Activated T-cell treated with anti-CD3 and anti-CD28 coated beads, Interleukin-2, amount 50 U/mL, for 72 hours (primary cell): Measurements from ENCODE around the gene HTR7. TPM values are rescaled to one million over a fixed set of nuclear protein-coding genes. Genes with fewer than 3 reads are reported as not detected.

Experiments
- ATAC-seq, 2 donors: fragments of 150-1000 bp; cut with Tn5 transposase; replicated peaks in 1 of 2; 2 replicates each; pipeline ENCODE4 v1.10.0; 2021; ENCODE audit warnings: moderate library complexity in 2 of 2, mild to moderate bottlenecking in 1 of 2
- DNase-seq, 2 donors: peaks; one replicate each; pipeline ENCODE4 v3.0.0; 2021 to 2022; ENCODE audit warnings: mixed read lengths in 1 of 2
- H3K27ac Mint-ChIP-seq: one replicate; pipeline ENCODE4 v1.8.0; 2022; ENCODE audit warnings: mild to moderate bottlenecking, moderate library complexity, mixed read lengths
- H3K27me3 Mint-ChIP-seq: one replicate; pipeline ENCODE4 v1.8.0; 2022; ENCODE audit warnings: low read depth, mixed read lengths
- H3K36me3 Mint-ChIP-seq, 2 donors: one replicate each; pipeline ENCODE4 v1.8.0; 2022; ENCODE audit warnings: mixed read lengths in 2 of 2, mild to moderate bottlenecking in 1 of 2; ENCODE audit not compliant: insufficient read depth in 2 of 2
- H3K4me1 Mint-ChIP-seq: one replicate; pipeline ENCODE4 v1.8.0; 2022; ENCODE audit warnings: low read depth, mixed read lengths
- H3K4me3 Mint-ChIP-seq, 2 donors: one replicate each; pipeline ENCODE4 v1.8.0; 2022; ENCODE audit warnings: mild to moderate bottlenecking in 2 of 2, mixed read lengths in 2 of 2, moderate library complexity in 2 of 2
- H3K9me3 Mint-ChIP-seq, 2 donors: one replicate each; pipeline ENCODE4 v1.8.0; 2022; ENCODE audit warnings: mixed read lengths in 2 of 2
- total RNA-seq, 2 donors: library from RNA; stranded (reverse); gene quantifications; one replicate each; pipeline ENCODE4 v1.2.3, GENCODE V29; 2022

The HTR7 gene
- total RNA-seq, 2 donors from 2014 or later, result 0.09 to 0.10 TPM

DNA sequence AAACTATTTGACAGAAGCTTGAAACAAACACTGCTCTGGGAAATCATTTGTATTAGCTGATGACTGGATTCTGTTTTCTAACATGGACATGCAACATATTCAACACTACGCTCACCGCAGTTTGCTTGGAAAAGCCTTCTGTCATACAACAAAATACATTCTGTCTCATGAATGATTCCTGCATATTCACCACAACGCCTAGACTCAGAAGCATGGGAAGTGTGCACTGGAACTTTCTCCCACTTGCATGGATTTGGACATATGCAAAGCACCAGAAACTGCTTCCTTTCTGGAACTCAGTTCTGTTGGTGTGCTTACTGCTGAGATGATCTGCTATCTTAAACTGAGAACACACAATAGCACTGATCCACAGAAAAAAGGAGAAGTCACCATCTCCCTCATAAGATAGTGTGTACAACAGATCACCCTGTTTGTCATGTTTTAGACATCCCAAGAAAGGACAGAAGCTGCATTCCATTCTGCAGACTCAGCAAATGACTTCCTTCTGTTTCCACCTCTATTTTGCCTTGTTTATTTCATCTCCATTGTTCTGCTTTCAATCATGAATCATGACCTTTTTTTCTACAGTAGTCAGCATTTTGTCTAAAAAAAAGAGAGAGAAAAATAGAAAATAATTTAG lies 115.8 kb downstream of the HTR7 start:
- Mint-ChIP-seq H3K9me3 (no peaks in the 10 kb centered on the region), H3K4me1 (no peaks in the 10 kb centered on the region), H3K27ac (no peak overlapping the region), H3K4me3 (no peak overlapping the region), H3K36me3 (no peaks in the 10 kb centered on the region), H3K27me3 (peaks cover 43% of the 10 kb centered on the region)
- DNase-seq (no peak), ATAC-seq (no peak)

DNA sequence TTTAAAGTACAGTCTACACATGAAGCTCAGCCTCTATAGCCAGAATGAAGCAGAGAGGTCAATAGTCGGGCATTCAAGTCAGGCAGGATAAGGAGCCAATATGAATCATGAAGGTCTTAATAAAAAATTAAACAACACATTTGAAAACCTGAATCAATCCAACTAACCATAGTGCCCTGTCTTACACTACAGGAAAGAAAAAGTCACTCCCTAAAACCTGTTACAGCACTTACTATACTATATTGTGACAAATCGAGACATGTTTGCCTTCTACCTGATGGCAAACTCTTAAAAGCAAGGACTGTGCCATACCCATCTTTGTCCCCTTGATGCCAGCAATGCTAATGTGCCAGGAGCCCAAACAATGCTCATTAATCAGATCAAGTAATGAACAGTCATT lies 117.6 kb downstream of the HTR7 start:
- no peaks in the 10 kb centered on the region for H3K9me3 Mint-ChIP-seq
- no peaks in the 10 kb centered on the region for H3K4me1 Mint-ChIP-seq
- H3K27ac Mint-ChIP-seq, result no peak overlapping the region
- H3K4me3 Mint-ChIP-seq, result no peak overlapping the region
- peaks cover 39% of the 10 kb centered on the region for H3K27me3 Mint-ChIP-seq
- ATAC-seq (no peak), DNase-seq (no peak)
- no peaks in the 10 kb centered on the region for H3K36me3 Mint-ChIP-seq

DNA sequence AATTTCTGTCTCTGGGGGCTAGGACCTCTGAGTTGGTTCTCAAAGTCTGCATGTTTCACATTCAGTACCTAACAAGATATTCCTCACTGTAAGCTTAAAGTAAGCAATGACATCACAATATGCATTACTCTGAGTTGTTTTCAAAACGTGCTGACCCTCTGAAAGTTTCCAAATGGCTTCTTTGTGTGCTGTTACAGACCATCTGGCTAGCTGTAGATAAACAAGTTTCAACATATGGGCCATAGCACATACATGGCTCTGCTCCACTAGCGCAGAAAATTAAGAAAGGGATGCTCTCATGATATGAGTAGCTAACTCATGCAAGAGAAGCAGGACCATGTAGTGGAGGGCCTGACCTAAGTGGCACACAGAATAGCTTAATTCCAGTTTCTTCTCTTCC lies 119.0 kb downstream of the HTR7 start:
- ATAC-seq (no peak), DNase-seq (no peak)
- H3K4me3 Mint-ChIP-seq, result no peak overlapping the region
- H3K36me3 Mint-ChIP-seq, result no peaks in the 10 kb centered on the region
- H3K4me1 Mint-ChIP-seq, result no peaks in the 10 kb centered on the region
- H3K27ac Mint-ChIP-seq, result no peak overlapping the region
- peaks cover 39% of the 10 kb centered on the region for H3K27me3 Mint-ChIP-seq
- no peaks in the 10 kb centered on the region for H3K9me3 Mint-ChIP-seq

DNA sequence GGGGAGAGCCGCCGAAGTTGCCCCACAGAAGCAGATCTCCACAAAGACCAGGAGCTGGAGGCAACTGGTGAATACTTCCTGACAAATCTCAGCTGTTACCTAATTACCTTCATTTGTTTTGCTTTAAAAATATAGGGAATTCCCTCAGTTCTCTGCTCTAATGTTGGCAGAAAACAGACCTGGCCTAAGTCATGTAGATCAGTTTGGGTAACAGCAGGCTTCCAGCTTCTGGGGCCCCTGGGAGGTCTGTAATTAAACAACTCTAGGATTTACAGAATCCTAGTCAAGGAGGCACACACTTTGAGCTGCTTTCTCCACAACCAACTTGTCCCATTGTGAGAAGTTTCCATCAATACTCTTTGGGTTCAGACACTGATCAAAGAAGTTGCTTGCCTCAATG lies 123.4 kb downstream of the HTR7 start:
- Mint-ChIP-seq H3K36me3 (no peaks in the 10 kb centered on the region), H3K27me3 (peaks cover 16% of the 10 kb centered on the region), H3K27ac (no peak overlapping the region), H3K9me3 (no peaks in the 10 kb centered on the region), H3K4me3 (no peak overlapping the region), H3K4me1 (no peaks in the 10 kb centered on the region)
- no peak for ATAC-seq
- no peak for DNase-seq

DNA sequence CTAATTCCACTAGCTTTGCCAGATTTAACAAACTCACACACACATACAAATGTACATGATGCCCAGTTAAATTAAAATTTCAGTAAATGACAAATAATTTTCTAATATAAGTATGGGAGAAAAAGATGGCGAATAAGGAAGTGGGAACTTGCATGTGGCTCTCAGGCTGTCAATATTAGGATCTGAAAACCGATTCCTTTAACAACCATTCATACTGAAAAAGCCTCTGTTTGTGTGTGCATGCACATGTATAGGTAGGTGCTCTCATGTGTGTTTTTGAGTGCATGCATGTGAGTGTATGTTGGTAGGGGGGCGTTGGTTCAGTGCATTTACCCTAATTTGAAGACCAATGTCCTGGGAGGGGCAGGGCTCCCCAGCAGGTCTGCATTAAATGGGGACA lies 125.3 kb downstream of the HTR7 start:
- no peak overlapping the region for H3K27ac Mint-ChIP-seq
- no peaks in the 10 kb centered on the region for H3K4me1 Mint-ChIP-seq
- no peak overlapping the region for H3K4me3 Mint-ChIP-seq
- ATAC-seq (no peak), DNase-seq (no peak)
- no peaks in the 10 kb centered on the region for H3K36me3 Mint-ChIP-seq
- no peaks in the 10 kb centered on the region for H3K9me3 Mint-ChIP-seq
- no peaks in the 10 kb centered on the region for H3K27me3 Mint-ChIP-seq

DNA sequence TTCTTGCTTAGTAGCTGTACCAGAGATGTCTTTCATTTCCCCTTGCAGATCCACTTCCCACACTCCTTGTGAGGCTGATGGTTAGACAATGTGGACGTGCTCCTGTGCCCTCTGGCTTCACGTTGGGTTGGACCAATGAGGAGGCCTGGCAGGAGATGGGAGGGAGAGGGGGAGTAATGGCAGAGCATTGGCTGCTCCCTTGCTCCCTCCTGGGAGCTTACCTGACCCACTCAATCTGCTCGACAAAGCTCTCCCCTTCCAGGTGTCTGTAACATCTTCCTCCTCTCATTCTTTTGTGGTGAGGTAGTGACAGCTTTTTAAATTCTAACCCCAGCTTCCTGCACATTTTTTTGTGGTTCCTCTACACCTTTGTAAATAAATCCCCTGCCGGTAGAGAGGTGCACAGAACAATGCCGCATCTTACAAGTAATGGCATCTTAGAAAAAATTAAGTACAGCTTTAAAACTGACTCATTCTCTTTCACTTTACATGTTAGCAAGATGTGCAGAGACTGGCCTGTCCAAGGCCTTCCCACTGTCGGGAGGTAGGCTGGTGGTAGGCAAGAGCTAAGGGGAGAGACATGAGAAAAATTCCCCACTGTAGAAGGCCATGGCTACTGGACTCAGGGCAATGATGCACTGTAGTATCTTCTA lies 134.3 kb downstream of the HTR7 start:
- no peaks in the 10 kb centered on the region for H3K36me3 Mint-ChIP-seq
- H3K9me3 Mint-ChIP-seq, result peaks cover 0 to 2% of the 10 kb centered on the region in 2 donors
- peaks cover 11% of the 10 kb centered on the region for H3K4me1 Mint-ChIP-seq
- H3K27me3 Mint-ChIP-seq, result peaks cover 6% of the 10 kb centered on the region
- DNase-seq (no peak), ATAC-seq (peak; percentile 25 to 49)
- H3K4me3 Mint-ChIP-seq, result peak overlapping the region in 1 of 2 donors; percentile 35
- H3K27ac Mint-ChIP-seq, result peak overlapping the region; percentile 3

DNA sequence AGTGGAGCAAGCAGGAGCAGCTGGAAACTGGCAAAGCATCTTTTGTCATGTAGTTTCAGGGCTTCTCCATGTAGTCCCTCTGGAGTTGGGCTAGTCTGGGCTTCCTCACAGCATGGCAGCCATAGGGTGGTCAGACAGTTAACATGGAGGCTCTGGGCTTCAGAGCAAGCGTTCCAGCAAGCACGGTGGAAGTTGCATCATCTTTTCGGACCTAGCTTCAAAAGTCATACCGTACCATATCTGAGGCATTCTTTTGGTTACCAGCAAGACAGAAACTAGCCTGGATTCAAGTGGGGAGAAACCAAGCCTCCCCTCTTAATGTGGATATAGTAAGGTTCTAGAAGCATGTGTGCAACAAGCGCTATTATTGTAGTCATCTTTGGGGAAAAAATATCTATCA lies 135.0 kb downstream of the HTR7 start:
- Mint-ChIP-seq H3K27ac (no peak overlapping the region), H3K4me1 (peaks cover 11% of the 10 kb centered on the region), H3K9me3 (peaks cover 0 to 2% of the 10 kb centered on the region in 2 donors), H3K36me3 (no peaks in the 10 kb centered on the region), H3K27me3 (peaks cover 6% of the 10 kb centered on the region), H3K4me3 (no peak overlapping the region)
- no peak for ATAC-seq
- no peak for DNase-seq

DNA sequence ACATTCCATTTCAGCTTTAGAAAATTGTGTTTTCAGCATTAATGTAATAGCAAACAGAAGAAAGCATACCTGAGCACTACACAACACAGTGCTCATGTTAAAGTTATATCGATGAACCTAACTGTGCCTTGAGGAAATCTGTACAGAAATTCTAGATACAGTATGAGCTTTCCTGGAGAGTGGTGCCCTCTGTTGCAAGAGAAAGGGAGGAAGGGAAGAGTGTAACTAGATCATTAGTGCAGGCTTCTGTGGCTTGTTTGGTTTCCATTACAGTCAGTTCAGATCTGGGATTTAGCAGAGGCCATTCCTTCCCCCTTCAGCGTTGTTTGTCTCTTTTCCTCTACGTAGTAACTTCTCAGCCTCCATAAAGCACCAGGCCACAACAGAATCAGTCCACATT lies 139.7 kb downstream of the HTR7 start:
- Mint-ChIP-seq H3K9me3 (no peaks in the 10 kb centered on the region), H3K27ac (no peak overlapping the region), H3K36me3 (no peaks in the 10 kb centered on the region), H3K4me3 (no peak overlapping the region), H3K4me1 (peaks cover 3% of the 10 kb centered on the region), H3K27me3 (no peaks in the 10 kb centered on the region)
- DNase-seq, result no peak
- no peak for ATAC-seq

DNA sequence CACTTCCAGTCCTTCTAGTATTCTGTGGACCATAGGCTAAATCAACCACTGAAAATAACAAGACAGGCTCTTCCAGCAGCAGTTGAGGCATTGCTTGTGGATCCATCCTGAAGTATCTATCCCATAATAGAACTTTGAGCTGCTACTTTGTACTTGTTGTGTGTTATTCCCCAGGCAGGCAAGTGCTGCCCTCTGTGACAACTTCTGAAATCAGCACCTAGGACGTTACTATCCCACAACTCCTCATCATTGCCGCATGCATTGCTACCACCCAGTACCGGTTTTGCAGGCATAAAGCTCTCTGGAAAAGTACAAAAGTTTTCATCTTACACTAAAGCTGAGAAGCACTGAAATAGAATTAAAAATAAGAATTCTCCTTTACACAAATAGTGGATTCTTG lies 145.3 kb downstream of the HTR7 start:
- no peak for ATAC-seq
- Mint-ChIP-seq H3K27me3 (peaks cover 14% of the 10 kb centered on the region), H3K4me3 (no peak overlapping the region), H3K9me3 (no peaks in the 10 kb centered on the region), H3K4me1 (no peaks in the 10 kb centered on the region), H3K36me3 (no peaks in the 10 kb centered on the region), H3K27ac (no peak overlapping the region)
- DNase-seq, result no peak

DNA sequence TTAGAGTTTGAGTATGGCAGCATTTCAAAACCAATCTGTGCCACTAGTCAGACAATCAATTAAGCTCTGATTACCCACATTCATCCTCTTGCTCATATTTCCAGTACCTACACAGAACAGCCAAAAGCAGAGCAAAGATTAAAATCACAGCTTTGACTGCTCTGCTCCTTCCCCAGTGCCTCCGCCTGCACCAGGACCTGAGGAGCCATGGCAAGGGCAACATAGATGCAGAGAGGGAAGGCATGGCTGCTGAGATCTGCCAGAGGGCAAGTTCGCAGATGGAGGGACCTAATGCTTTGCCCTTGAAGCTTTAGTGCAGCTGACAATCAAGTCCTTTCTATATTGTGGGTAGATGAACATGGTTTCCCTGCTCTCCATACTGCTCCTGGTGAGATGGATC lies 148.1 kb downstream of the HTR7 start:
- ATAC-seq (no peak), DNase-seq (no peak)
- Mint-ChIP-seq H3K9me3 (no peaks in the 10 kb centered on the region), H3K27me3 (peaks cover 29% of the 10 kb centered on the region), H3K4me3 (no peak overlapping the region), H3K27ac (no peak overlapping the region), H3K4me1 (no peaks in the 10 kb centered on the region), H3K36me3 (no peaks in the 10 kb centered on the region)

DNA sequence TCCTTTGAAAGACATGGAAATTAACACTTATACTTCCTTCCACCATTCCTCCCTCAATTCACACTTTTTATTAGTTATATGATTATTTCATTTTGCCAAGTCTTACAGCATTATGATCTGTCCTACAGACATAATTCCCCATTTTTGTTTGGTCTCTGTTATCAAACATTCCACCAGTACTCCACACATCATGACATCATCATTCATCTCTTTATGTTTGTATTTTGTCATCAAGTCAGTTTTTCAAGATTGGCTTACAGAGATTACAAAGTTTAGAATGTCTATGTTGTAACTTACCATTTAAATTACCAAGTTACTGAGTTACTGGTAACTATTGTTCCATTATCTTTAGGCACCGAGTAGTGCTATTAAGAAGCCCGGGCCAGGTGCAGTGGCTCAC lies 150.2 kb downstream of the HTR7 start:
- no peaks in the 10 kb centered on the region for H3K9me3 Mint-ChIP-seq
- H3K27ac Mint-ChIP-seq, result no peak overlapping the region

DNA sequence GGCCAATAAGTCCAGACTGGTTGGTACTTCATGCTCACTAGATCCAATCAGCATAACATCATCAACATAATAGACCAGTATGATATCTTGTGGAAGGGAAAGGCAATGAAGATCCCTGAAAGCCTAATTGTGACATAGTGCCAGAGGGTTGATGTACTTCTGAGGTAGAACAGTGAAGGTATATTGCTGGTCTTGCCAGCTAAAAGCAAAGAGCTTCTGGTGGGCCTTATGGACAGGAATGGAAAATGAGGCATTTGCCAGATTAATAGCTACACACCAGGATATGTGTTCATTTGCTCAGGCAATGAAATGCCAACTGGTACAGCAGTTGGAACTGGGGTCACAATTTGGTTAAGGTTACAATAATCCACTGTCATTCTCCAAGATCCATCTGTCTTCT lies 156.4 kb downstream of the HTR7 start:
- H3K27me3 Mint-ChIP-seq, result peaks cover 25% of the 10 kb centered on the region
- H3K27ac Mint-ChIP-seq, result no peak overlapping the region
- no peaks in the 10 kb centered on the region for H3K36me3 Mint-ChIP-seq
- DNase-seq (no peak), ATAC-seq (no peak)
- H3K9me3 Mint-ChIP-seq, result no peaks in the 10 kb centered on the region
- peaks cover 2% of the 10 kb centered on the region for H3K4me1 Mint-ChIP-seq
- no peak overlapping the region for H3K4me3 Mint-ChIP-seq

More for the DNA sequence above, 150.2 kb downstream of the HTR7 start:
- Mint-ChIP-seq H3K36me3 (no peaks in the 10 kb centered on the region), H3K4me3 (no peak overlapping the region), H3K4me1 (no peaks in the 10 kb centered on the region), H3K27me3 (peaks cover 38% of the 10 kb centered on the region)
- DNase-seq (no peak), ATAC-seq (no peak)

DNA sequence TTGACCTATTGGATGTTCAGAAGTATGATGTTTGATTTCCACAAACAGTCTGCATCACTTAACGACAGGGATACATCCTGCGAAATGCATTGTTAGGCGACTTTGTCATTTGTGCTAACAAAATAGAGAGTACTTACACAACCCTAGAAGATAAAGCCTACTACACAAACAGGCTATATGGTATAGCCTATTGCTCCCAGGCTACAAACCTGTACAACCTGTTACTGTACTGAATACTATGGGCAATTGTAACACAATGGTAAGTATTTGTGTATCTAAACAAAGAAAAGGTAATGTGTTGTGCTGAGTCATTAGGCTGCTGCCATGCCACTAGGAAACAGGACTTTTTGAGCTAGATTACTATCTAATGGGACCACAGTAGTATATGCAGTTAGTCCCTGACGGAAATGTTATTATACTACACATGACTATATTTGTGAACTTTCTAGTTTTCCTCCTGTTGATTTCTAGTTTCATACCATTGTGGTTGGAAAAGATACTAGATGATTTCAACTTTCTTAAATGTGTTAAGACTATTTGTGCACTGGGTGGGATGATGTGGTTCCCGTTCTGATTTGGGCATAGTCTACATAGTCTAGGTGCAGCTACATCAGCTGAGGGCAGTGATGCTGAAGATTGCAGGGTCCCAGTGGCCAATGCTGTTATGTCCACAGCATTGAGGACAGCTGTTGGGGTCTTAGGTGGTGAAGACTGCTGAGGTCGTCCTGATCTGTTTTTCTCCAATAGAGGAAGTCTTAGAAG lies 161.7 kb downstream of the HTR7 start:
- ATAC-seq (peak; percentile 67 to 71), DNase-seq (no peak)
- Mint-ChIP-seq H3K27me3 (no peaks in the 10 kb centered on the region), H3K36me3 (no peaks in the 10 kb centered on the region), H3K4me1 (peaks cover 5% of the 10 kb centered on the region), H3K9me3 (no peaks in the 10 kb centered on the region), H3K4me3 (no peak overlapping the region), H3K27ac (no peak overlapping the region)
